GM13977 (cell line): Measurements from ENCODE around the gene KCNG2.

Source experiments
- DNase-seq: peaks from one replicate; pipeline ENCODE4 v3.0.0; 2012; ENCODE audit warnings: low spot score
- in situ Hi-C: fragments of 300-500 bp; cut with MboI; formaldehyde crosslinking; loops from one replicate; pipeline ENCODE4 v1.12.0; 2022; ENCODE audit warnings: low sequenced_read_pairs, low pct_unique_long_range_greater_than_20kb, mixed read lengths, inconsistent platforms; ENCODE audit not compliant: unreplicated experiment
- TF ChIP-seq, protein P1 (sequence below): IDR thresholded peaks from 2 replicates; pipeline ENCODE4 v1.5.1; 2012; ENCODE audit warnings: mild to moderate bottlenecking, control low read depth; ENCODE audit not compliant: insufficient read depth; ENCODE audit errors: extremely low read depth, missing control alignments

Gene KCNG2

DNA sequence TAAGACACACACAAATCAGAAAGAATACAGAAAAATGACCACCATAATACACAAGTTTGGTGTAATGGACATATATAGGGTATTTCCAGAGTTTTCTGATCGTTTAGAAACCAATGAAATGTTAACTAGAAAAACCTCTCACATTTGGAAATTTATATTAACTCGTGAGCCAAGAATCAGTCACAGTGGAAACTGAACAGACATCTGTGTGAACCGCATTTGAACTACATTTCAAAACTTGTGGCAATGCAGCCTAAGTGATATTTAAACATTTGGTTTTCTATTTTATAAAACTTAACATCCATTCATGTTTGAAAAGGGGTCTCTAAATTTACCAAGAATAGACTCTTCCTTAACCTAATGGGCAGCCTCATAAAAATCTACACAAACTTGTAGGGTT is 29.0 kb upstream of the KCNG2 start:
- in situ Hi-C loops, result no loop called here
- DNase-seq, result no peak
- TF ChIP-seq, protein P1, sequence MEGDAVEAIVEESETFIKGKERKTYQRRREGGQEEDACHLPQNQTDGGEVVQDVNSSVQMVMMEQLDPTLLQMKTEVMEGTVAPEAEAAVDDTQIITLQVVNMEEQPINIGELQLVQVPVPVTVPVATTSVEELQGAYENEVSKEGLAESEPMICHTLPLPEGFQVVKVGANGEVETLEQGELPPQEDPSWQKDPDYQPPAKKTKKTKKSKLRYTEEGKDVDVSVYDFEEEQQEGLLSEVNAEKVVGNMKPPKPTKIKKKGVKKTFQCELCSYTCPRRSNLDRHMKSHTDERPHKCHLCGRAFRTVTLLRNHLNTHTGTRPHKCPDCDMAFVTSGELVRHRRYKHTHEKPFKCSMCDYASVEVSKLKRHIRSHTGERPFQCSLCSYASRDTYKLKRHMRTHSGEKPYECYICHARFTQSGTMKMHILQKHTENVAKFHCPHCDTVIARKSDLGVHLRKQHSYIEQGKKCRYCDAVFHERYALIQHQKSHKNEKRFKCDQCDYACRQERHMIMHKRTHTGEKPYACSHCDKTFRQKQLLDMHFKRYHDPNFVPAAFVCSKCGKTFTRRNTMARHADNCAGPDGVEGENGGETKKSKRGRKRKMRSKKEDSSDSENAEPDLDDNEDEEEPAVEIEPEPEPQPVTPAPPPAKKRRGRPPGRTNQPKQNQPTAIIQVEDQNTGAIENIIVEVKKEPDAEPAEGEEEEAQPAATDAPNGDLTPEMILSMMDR, result no peak

- TF ChIP-seq, protein P1, result no peak
- no peak for DNase-seq
- in situ Hi-C loops, result no loop called here
Observed at GRCh38 chr18:79769698-79770500, 27.8 kb upstream of the KCNG2 start.

GRCh38 chr18:79770501-79770815 is 27.3 kb upstream of the KCNG2 start:
- in situ Hi-C loops, result no loop called here
- no peak for DNase-seq
- TF ChIP-seq, protein P1, result no peak

DNA sequence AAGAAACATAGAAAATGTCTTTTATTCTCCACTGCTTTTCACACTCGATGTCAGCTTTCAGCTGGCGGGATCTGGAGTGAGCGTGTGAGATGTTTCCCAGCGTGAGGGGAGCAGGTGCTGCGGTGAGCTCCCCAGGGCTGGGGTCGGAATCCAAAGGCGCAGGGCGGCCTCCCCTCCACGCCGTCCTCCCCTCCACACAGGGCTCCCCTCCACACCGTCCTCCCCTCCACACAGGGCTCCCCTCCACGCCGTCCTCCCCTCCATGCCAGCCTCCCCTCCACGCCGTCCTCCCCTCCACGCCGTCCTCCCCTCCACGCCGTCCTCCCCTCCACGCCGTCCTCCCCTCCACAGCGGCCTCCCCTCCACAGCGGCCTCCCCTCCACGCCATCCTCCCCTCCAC is 26.9 kb upstream of the KCNG2 start:
- in situ Hi-C loops, result no loop called here
- TF ChIP-seq, protein P1, result no peak
- DNase-seq, result no peak

GRCh38 chr18:79771446-79772107 is 26.2 kb upstream of the KCNG2 start:
- TF ChIP-seq, protein P1, result no peak
- in situ Hi-C loops, result no loop called here
- DNase-seq, result no peak

DNA sequence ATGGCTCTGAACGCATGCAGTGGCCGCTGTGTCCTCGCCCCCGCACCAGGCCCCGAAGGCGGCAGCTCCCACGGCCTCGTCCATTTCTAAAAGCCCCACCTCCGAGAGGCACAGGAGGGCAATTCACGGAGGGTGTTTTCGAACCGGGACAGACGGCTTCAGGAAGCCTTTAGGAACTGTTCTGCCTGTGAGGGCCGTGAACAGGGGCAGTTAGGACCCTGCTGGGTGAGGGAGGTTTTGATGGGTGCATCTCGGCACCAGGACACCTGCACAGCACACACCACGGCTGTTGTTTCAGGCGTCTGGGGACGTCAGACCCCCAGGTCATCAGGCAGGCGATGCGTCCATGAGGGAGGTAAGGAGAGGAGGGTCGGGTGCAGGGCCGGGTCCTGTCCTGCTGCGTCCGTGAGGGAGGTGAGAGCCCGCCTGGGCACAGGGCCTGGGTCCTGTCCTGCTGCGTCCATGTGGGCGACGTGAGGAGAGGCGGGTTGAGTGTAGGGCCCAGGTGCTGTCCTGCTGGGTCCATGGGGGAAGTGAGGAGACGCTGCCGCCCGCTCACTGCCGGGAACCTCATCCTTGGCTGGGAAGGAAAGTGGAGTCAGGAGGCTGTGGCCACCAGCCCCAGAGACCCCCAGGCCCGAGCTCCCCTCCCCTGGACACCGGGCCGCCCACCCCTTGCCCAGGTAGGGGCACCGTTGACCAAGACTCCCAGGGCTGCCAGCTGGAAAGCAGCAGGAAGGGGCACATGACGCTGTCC is 25.5 kb upstream of the KCNG2 start:
- DNase-seq, result no peak
- in situ Hi-C loops, result no loop called here

More for the DNA sequence above, 25.5 kb upstream of the KCNG2 start:
- TF ChIP-seq, protein P1, result no peak
